ENCODE results near the gene SND1.
A peak's percentile ranks its signal among the peaks of the same experiment; 100 is the strongest.

SND1 gene

DNA sequence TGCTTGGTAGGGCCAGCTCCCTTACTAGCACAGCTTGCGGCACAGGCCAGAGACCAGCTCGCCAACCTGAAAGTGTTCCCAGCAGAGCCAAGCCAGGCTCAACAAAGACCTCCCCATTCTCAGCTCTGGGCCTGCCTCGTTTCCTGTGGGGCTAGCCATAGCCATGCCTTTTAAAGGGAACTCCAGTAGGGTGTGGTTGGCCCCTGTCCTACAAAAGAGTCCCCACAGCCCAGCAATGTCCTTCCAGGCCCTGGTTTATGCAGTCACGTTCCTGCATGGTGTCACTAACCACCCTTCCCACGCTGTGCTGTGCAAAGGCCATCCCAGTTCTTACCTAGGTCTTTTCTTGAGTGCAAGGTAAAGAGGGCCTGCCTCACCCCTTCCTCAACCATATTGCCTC is 467.0 kb downstream of the SND1 start:
- peak overlapping the region; percentile 59 to 98 (median 89) for H3K4me2 ChIP-seq
- peaks cover 0 to 4% (median 0%) of the 10 kb centered on the region in 11 experiments; a peak in 2 of 22 replicates for H3K9me3 ChIP-seq (replicated peaks in 1 of 11)
- H3K27ac ChIP-seq, result peak overlapping the region in 9 of 11 experiments; percentile 48 to 61 (median 54); a peak in 17 of 22 replicates
- no peaks in the 10 kb centered on the region for H3K36me3 ChIP-seq
- H3K9ac ChIP-seq, result peak overlapping the region in 3 of 11 experiments; percentile 5 to 36 (median 10); a peak in 2 of 22 replicates
- H3K27me3 ChIP-seq, result no peaks in the 10 kb centered on the region
- no peak for TF ChIP-seq Cebpa-rat (IDR thresholded peaks at IDR 0.05)
- H4K20me1 ChIP-seq, result no peaks in the 10 kb centered on the region
- peaks cover 77 to 99% (median 91%) of the 10 kb centered on the region in 10 experiments for H3K4me1 ChIP-seq
- no peak overlapping the region; a peak in 1 of 20 replicates for H3K4me3 ChIP-seq

DNA sequence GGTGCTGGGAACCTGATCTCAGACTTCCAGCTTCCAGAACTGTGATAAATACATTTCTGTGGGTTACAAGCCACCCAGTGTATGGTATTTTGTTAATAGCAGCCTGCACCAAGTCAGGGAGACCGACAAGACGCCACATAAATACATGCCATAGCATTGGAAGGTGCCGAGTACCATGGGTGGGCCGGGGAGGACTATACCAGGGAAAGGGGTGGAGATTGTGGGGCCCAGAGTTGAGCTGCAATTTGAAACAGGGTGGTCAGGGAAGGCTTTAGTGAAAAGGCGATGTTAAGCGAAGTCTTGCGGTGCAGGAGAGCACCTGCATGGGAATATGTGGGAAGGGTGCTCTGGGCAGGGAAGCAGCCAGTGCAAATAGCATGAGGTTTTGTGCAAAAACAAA is 468.1 kb downstream of the SND1 start:
- Histone ChIP-seq H3K4me1 (peaks cover 72 to 95% (median 85%) of the 10 kb centered on the region in 10 experiments), H3K4me2 (peak overlapping the region in 4 of 11 experiments; percentile 13 to 77 (median 71); a peak in 4 of 22 replicates), H3K27me3 (no peaks in the 10 kb centered on the region), H3K9me3 (replicated peaks in 1 of 11) (no peaks in the 10 kb centered on the region), H3K9ac (no peak overlapping the region), H3K27ac (peak overlapping the region in 2 of 11 experiments; percentile 81; a peak in 1 of 22 replicates), H3K36me3 (no peaks in the 10 kb centered on the region), H3K4me3 (no peak overlapping the region), H4K20me1 (no peaks in the 10 kb centered on the region)
- TF ChIP-seq Cebpa-rat (IDR thresholded peaks at IDR 0.05), result no peak

DNA sequence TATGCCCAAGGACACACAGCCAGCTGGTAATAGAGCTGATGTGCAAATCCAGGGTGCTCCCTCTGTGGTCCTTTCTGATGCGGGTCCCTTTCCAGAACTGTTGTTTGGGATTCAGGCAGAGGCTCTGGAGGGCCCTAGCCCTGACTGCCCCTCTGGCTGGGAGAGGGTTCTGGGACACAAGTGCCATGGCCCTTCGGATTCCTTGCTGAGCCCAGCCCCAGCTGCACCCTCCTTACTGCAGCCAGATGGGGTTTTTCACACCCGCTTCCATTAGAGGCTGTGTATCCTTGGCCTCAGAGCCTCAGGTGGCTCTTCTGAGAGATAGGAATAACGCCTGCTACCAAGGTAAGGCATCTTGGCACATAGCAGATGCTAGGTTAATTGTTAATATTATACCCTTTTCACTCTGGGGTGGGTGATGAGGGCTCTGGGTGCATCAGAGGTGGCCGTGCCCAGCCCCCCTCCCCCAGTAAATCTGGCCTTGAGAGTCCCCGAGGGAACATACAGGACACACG is 469.0 kb downstream of the SND1 start:
- Histone ChIP-seq H3K4me2 (peak overlapping the region; percentile 55 to 88 (median 76)), H3K36me3 (no peaks in the 10 kb centered on the region), H3K9me3 (replicated peaks in 1 of 11) (no peaks in the 10 kb centered on the region), H3K27me3 (no peaks in the 10 kb centered on the region), H3K4me3 (no peak overlapping the region; a peak in 1 of 20 replicates), H3K9ac (peak overlapping the region in 9 of 11 experiments; percentile 12 to 67 (median 49); a peak in 10 of 22 replicates), H4K20me1 (no peaks in the 10 kb centered on the region), H3K4me1 (peaks cover 63 to 95% (median 78%) of the 10 kb centered on the region in 10 experiments), H3K27ac (peak overlapping the region in 10 of 11 experiments; percentile 44 to 86 (median 76); a peak in 21 of 22 replicates)
- TF ChIP-seq Cebpa-rat (IDR thresholded peaks at IDR 0.05), result no peak

DNA sequence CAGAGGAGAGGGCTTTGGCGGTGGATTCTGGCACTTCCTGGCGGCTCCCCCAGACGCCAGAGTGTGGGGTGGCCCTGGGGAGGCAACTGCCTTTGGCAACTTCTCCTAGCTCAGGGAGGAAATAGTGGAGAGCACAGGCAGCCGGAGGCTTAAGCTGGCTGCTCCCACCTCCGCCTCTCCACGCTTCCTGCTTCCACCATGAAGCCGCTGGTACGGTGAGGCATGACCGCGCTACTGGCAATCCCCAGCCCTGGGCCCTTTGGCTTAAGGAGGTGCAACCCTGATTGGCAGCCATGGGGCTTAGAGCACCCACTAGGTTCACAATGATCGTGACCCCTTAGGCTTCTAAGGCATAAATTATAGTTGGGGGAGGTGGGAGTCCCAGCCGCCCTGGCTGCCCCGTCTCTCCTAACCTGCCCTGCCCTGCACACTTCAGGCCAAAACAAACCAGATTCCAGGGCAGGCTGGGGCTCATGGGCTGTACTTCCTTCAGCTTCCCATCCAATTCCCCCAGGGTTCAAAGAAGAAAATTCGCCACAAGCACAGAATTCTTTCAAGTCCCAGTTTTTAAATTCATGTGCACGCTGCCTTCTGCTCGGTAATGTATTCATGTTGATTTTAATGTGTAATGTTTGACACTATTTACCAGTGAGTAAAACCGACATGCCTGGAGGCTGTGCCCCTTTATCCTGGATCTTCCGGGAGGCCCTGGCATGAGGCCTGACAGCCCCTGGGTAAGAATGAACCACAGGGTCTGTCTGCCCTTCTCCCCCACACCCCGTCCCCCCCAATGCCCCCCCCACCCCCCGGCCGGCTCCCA is 469.9 kb downstream of the SND1 start:
- Histone ChIP-seq H4K20me1 (no peaks in the 10 kb centered on the region), H3K4me3 (peak overlapping the region in 6 of 10 experiments; percentile 2 to 57 (median 21); a peak in 7 of 20 replicates), H3K9ac (peak overlapping the region in 9 of 11 experiments; percentile 12 to 67 (median 54); a peak in 13 of 22 replicates), H3K4me1 (peaks cover 54 to 93% (median 69%) of the 10 kb centered on the region in 10 experiments), H3K27ac (peak overlapping the region; percentile 30 to 86 (median 75); a peak in 21 of 22 replicates), H3K4me2 (peak overlapping the region; percentile 55 to 88 (median 76)), H3K27me3 (no peaks in the 10 kb centered on the region), H3K9me3 (replicated peaks in 1 of 11) (no peaks in the 10 kb centered on the region), H3K36me3 (no peaks in the 10 kb centered on the region)
- no peak for TF ChIP-seq Cebpa-rat (IDR thresholded peaks at IDR 0.05)

DNA sequence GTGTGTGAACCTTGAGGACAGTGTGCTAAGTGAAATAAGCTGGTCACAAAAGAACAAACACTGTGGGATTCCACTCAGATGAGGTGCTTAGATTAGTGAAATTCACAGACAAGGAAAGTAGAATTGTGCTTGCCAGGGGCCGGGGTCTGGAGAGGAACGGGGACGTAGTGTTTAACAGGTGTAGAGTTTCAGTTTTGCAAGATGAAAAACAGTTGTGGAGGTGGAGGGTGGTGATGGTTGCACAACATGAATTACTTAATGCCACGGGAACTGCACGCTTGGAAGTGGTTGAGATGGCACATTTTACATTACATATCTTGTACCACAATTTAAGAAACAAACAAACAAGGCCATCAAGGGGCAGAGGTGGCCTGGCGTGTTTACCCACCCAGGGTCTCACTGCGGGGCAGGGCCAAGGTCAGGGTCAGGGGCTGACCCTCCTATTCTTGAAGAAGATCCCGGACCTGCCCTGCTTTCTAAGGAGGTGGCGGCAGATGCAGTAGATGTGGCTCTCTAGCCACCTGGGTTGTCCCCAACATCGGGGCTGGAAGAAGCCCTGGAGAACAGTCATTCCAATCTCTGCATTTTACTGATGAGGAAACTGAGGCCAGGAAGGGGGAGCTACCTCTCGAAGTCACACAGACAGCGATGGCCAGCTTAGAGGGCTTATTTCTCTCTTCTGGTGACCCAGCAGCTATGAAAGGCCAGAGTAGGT is 470.7 kb downstream of the SND1 start:
- H3K4me1 ChIP-seq, result peaks cover 46 to 87% (median 61%) of the 10 kb centered on the region in 10 experiments
- peak overlapping the region in 9 of 11 experiments; percentile 26 to 67 (median 41); a peak in 9 of 22 replicates for H3K9ac ChIP-seq
- H3K4me2 ChIP-seq, result peak overlapping the region; percentile 30 to 82 (median 73); a peak in 21 of 22 replicates
- H4K20me1 ChIP-seq, result no peaks in the 10 kb centered on the region
- no peak overlapping the region for H3K4me3 ChIP-seq
- peak in 10 of 11 experiments; percentile 35 to 81 (median 58); a peak in 12 of 22 replicates for TF ChIP-seq Cebpa-rat (IDR thresholded peaks at IDR 0.05)
- no peaks in the 10 kb centered on the region for H3K36me3 ChIP-seq
- no peaks in the 10 kb centered on the region for H3K9me3 ChIP-seq (replicated peaks in 1 of 11)
- H3K27ac ChIP-seq, result peak overlapping the region in 9 of 11 experiments; percentile 50 to 84 (median 71); a peak in 18 of 22 replicates
- H3K27me3 ChIP-seq, result no peaks in the 10 kb centered on the region

DNA sequence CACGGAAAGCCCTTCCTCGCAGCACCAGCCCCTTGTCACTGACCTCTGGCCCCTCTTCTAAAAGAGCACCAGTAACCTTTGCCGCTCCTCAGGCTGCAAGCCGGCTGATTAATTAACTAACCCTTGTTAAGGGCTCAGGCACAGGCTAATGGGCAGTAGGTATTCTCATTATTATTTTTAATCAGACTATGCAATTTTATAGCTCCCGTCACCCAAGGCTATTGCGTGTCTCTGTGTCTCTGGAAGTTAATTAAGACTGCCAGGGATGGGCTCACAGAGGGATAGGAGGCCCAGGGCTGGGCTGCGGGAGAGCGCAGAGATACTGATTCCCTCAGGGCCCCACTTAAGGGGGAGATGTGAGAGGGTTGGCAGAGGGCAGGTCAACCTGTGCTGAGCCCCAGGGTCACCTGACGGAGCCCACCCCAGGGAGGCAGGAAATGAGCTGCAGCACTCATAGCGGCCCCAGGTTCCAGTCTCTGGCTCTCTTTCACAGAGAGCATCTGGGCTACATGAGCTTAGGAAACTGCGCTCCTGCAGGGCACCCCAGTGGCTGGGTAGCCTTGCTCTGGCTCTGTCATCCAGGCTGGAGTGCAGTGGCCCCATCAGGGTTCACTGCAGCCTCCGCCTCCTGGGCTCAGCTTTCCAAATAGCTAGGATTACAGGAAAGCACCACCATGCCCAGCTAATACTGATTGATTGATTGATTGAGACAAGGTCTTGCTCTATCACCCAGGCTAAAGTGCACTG is 471.5 kb downstream of the SND1 start:
- Histone ChIP-seq H3K4me2 (peak overlapping the region; percentile 7 to 82 (median 73); a peak in 20 of 22 replicates), H4K20me1 (no peaks in the 10 kb centered on the region), H3K4me1 (peaks cover 39 to 81% (median 54%) of the 10 kb centered on the region in 10 experiments), H3K9ac (peak overlapping the region in 6 of 11 experiments; percentile 26 to 67 (median 36); a peak in 7 of 22 replicates), H3K36me3 (no peaks in the 10 kb centered on the region), H3K27me3 (no peaks in the 10 kb centered on the region), H3K27ac (peak overlapping the region in 9 of 11 experiments; percentile 50 to 84 (median 71); a peak in 18 of 22 replicates), H3K9me3 (replicated peaks in 1 of 11) (no peaks in the 10 kb centered on the region), H3K4me3 (no peak overlapping the region)
- no peak for TF ChIP-seq Cebpa-rat (IDR thresholded peaks at IDR 0.05)

DNA sequence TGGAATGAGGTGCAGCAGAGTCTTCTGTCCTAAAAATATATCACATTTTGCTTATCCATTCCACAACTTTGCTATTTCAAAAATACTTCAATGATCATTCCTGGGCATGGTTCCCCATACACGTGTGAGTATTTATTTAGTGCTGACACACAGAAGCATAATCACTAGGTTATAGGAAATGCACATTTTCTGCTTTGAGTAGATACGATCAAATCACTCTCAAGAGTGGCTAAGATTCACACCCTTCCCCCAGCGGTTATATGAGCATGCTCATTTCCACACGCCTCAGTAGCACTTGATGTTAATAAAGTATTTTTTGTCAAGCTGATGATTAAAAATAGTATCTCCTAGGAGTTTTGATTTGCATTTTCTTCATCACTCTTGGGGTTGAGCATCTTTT is 472.8 kb downstream of the SND1 start:
- no peak overlapping the region for H3K4me3 ChIP-seq
- H3K36me3 ChIP-seq, result no peaks in the 10 kb centered on the region
- H3K4me2 ChIP-seq, result peak overlapping the region in 4 of 11 experiments; percentile 10 to 80 (median 42); a peak in 7 of 22 replicates
- H3K4me1 ChIP-seq, result peaks cover 38 to 85% (median 55%) of the 10 kb centered on the region in 10 experiments
- peaks cover 0 to 3% (median 0%) of the 10 kb centered on the region in 11 experiments; a peak in 2 of 22 replicates for H3K9me3 ChIP-seq (replicated peaks in 1 of 11)
- H3K9ac ChIP-seq, result no peak overlapping the region
- no peaks in the 10 kb centered on the region for H3K27me3 ChIP-seq
- H3K27ac ChIP-seq, result no peak overlapping the region
- H4K20me1 ChIP-seq, result no peaks in the 10 kb centered on the region
- no peak for TF ChIP-seq Cebpa-rat (IDR thresholded peaks at IDR 0.05)

DNA sequence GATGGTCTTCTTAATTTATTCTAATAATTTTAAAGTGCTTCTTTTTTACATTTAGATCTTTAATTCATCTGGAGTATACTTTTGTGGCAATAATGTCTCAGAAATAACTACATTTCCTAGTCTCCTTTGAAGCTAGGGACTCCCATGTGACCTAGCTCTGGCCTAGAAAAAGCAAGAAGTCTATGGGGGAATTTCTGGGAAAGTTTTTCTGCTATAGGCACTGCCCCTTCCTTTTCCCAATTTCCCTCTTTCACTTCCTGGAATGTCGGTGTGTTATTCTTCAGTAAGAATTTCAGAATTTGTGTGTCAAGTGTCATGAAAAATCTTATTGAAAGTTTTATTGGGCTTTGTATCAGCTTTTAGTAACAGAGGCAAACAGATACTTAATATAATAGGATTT is 473.8 kb downstream of the SND1 start:
- Histone ChIP-seq H3K27me3 (no peaks in the 10 kb centered on the region), H4K20me1 (no peaks in the 10 kb centered on the region), H3K4me3 (no peak overlapping the region), H3K9ac (no peak overlapping the region), H3K4me2 (peak overlapping the region in 3 of 11 experiments; percentile 69 to 80 (median 73); a peak in 6 of 22 replicates), H3K9me3 (replicated peaks in 1 of 11) (peaks cover 0 to 3% (median 0%) of the 10 kb centered on the region in 11 experiments; a peak in 2 of 22 replicates), H3K4me1 (peaks cover 41 to 92% (median 59%) of the 10 kb centered on the region in 10 experiments), H3K36me3 (no peaks in the 10 kb centered on the region), H3K27ac (peak overlapping the region in 2 of 11 experiments; percentile 19 to 37; a peak in 1 of 22 replicates)
- TF ChIP-seq Cebpa-rat (IDR thresholded peaks at IDR 0.05), result no peak
